Measurements from ENCODE around the gene SLC12A8.

- TF ChIP-seq, protein P1, sequence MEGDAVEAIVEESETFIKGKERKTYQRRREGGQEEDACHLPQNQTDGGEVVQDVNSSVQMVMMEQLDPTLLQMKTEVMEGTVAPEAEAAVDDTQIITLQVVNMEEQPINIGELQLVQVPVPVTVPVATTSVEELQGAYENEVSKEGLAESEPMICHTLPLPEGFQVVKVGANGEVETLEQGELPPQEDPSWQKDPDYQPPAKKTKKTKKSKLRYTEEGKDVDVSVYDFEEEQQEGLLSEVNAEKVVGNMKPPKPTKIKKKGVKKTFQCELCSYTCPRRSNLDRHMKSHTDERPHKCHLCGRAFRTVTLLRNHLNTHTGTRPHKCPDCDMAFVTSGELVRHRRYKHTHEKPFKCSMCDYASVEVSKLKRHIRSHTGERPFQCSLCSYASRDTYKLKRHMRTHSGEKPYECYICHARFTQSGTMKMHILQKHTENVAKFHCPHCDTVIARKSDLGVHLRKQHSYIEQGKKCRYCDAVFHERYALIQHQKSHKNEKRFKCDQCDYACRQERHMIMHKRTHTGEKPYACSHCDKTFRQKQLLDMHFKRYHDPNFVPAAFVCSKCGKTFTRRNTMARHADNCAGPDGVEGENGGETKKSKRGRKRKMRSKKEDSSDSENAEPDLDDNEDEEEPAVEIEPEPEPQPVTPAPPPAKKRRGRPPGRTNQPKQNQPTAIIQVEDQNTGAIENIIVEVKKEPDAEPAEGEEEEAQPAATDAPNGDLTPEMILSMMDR (IDR thresholded peaks at IDR 0.05) = no peak
- TF ChIP-seq POLR2A (IDR thresholded peaks at IDR 0.05) = no peak
These were observed 19.3 kb upstream of the SLC12A8 start for GRCh38 chr3:125231895-125232294.
